Measurements from ENCODE around the gene GSS. TPM values are rescaled to one million over a fixed set of nuclear protein-coding genes. Genes with fewer than 3 reads are reported as not detected.

GSS gene
- total RNA-seq, 4 donors from 2014 or later, result 45.7 to 81.8 (median 62.4) TPM

GRCh38 chr20:34951252-34951651 is 4.4 kb downstream of the GSS start:
- no peaks in the 10 kb centered on the region for H3K27me3 ChIP-seq
- 95 to 98% methylated on average over 2 of the region's 2 CpGs for whole genome bisulfite sequencing, 2 donors
- no peaks in the 10 kb centered on the region for H3K9me3 ChIP-seq
- TF ChIP-seq POLR2A (IDR thresholded peaks at IDR 0.05), result no peak
- TF ChIP-seq, protein P1, sequence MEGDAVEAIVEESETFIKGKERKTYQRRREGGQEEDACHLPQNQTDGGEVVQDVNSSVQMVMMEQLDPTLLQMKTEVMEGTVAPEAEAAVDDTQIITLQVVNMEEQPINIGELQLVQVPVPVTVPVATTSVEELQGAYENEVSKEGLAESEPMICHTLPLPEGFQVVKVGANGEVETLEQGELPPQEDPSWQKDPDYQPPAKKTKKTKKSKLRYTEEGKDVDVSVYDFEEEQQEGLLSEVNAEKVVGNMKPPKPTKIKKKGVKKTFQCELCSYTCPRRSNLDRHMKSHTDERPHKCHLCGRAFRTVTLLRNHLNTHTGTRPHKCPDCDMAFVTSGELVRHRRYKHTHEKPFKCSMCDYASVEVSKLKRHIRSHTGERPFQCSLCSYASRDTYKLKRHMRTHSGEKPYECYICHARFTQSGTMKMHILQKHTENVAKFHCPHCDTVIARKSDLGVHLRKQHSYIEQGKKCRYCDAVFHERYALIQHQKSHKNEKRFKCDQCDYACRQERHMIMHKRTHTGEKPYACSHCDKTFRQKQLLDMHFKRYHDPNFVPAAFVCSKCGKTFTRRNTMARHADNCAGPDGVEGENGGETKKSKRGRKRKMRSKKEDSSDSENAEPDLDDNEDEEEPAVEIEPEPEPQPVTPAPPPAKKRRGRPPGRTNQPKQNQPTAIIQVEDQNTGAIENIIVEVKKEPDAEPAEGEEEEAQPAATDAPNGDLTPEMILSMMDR (IDR thresholded peaks at IDR 0.05), result no peak
- peaks cover 0 to 8% of the 10 kb centered on the region in 2 donors for H3K4me1 ChIP-seq
- H3K27ac ChIP-seq, result no peak overlapping the region
- intact Hi-C loops (cut with DNase I), result no loop called here
- DNase-seq, result no peak
- H3K36me3 ChIP-seq, result no peaks in the 10 kb centered on the region
- no peak overlapping the region for H3K4me3 ChIP-seq (replicated peaks in 1 of 3)

DNA sequence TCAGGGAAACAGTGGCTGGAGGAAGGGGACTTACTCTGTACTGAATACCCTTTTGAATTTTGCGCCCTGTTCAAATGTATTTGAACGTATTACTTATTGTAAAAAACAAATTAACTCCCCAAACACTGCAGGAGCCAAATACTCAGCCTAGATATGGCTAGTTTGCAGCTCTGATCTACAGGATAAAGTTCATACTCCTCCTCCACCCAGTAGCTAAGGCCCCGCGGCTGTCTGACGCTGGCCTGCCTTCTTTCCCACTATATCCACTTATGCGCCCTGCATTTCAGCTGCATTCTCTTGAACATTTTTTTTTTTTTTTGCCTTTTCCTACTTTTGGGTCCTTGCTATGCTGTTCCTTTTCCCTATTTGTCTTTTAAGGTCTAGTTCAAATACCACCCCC is 6.5 kb downstream of the GSS start:
- TF ChIP-seq, protein P1 (IDR thresholded peaks at IDR 0.05), result no peak
- TF ChIP-seq POLR2A (IDR thresholded peaks at IDR 0.05), result no peak
- no peak for DNase-seq
- Histone ChIP-seq H3K4me1 (no peaks in the 10 kb centered on the region), H3K36me3 (peaks cover 2 to 13% of the 10 kb centered on the region in 2 donors), H3K9me3 (no peaks in the 10 kb centered on the region), H3K27ac (no peak overlapping the region), H3K4me3 (replicated peaks in 1 of 3) (no peak overlapping the region), H3K27me3 (no peaks in the 10 kb centered on the region)
- intact Hi-C loops (cut with DNase I), result no loop called here
- WGBS, 2 donors, result 95 to 96% methylated on average over 6 of the region's 6 CpGs

- DNase-seq, result no peak
- Histone ChIP-seq H3K36me3 (peaks cover 9 to 17% of the 10 kb centered on the region in 2 donors), H3K9me3 (no peaks in the 10 kb centered on the region), H3K4me3 (replicated peaks in 1 of 3) (no peak overlapping the region), H3K27ac (no peak overlapping the region), H3K27me3 (no peaks in the 10 kb centered on the region), H3K4me1 (no peaks in the 10 kb centered on the region)
- intact Hi-C loops (cut with DNase I), result no loop called here
- TF ChIP-seq, protein P1 (IDR thresholded peaks at IDR 0.05), result no peak
- no peak for TF ChIP-seq POLR2A (IDR thresholded peaks at IDR 0.05)
These were observed 7.6 kb downstream of the GSS start for GRCh38 chr20:34948030-34948429.

DNA sequence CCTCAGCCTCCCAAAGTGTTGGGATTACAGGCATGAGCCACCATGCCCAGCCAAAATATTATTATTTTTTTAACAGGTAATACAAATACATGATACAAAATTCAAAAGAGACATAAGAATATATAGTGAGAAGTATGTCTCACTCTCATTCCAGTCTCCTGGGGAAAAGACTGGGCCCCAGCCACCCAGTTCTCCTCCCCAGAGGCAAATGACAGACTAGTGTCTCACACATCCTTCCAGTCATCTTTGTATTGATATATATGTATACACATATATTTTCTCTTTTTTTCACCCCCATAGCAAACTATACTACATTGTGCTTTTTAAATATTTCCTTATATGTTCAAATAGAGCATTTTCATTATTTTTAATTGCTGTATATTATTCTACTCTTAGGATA is 8.3 kb downstream of the GSS start:
- TF ChIP-seq, protein P1 (IDR thresholded peaks at IDR 0.05), result no peak
- no peak for TF ChIP-seq POLR2A (IDR thresholded peaks at IDR 0.05)
- peaks cover 12 to 21% of the 10 kb centered on the region in 2 donors for H3K36me3 ChIP-seq
- no peak for DNase-seq
- H3K27ac ChIP-seq, result no peak overlapping the region
- no peaks in the 10 kb centered on the region for H3K27me3 ChIP-seq
- no peaks in the 10 kb centered on the region for H3K4me1 ChIP-seq
- H3K4me3 ChIP-seq (replicated peaks in 1 of 3), result no peak overlapping the region
- no peaks in the 10 kb centered on the region for H3K9me3 ChIP-seq
- intact Hi-C loops (cut with DNase I), result no loop called here

GRCh38 chr20:34946661-34947060 is 8.9 kb downstream of the GSS start:
- no peak for DNase-seq
- Histone ChIP-seq H3K4me1 (no peaks in the 10 kb centered on the region), H3K27ac (no peak overlapping the region), H3K4me3 (replicated peaks in 1 of 3) (no peak overlapping the region), H3K9me3 (no peaks in the 10 kb centered on the region), H3K27me3 (no peaks in the 10 kb centered on the region), H3K36me3 (peaks cover 17 to 21% of the 10 kb centered on the region in 2 donors)
- no peak for TF ChIP-seq POLR2A (IDR thresholded peaks at IDR 0.05)
- TF ChIP-seq, protein P1 (IDR thresholded peaks at IDR 0.05), result no peak
- 97% methylated on average over 3 of the region's 3 CpGs for WGBS, 2 donors
- intact Hi-C loops (cut with DNase I), result no loop called here

Data from thyroid gland (tissue), 4 donors.